BJ (cell line): Measurements from ENCODE around the gene ALOXE3. TPM values are rescaled to one million over a fixed set of nuclear protein-coding genes. Genes with fewer than 3 reads are reported as not detected.

Source experiments
- CTCF ChIA-PET: fragments of 350-600 bp; formaldehyde crosslinking; extraction: SDS; loops from one replicate; lab custom pipeline; 2021; ENCODE audit warnings: antibody characterized with exemption, inconsistent platforms; lab: Yijun Ruan, JAX
- POLR2A ChIA-PET: fragments of 300-600 bp; sonication (Branson Sonifier 250); formaldehyde crosslinking; extraction: SDS; loops from one replicate; lab custom pipeline; 2021; ENCODE audit warnings: antibody characterized with exemption; lab: Charles Lee
- DNase-seq: peaks from one replicate; pipeline ENCODE4 v3.0.0-alpha.2; 2011; ENCODE audit warnings: low read depth
- H3K27me3 ChIP-seq: 2 replicates; pipeline ENCODE4 v1.6.0; 2011; ENCODE audit warnings: low read length; ENCODE audit not compliant: control insufficient read depth, insufficient read depth
- H3K36me3 ChIP-seq: 2 replicates; pipeline ENCODE4 v1.5.1; 2011; ENCODE audit warnings: low read length; ENCODE audit not compliant: control insufficient read depth, insufficient read depth
- H3K4me3 ChIP-seq: 2 replicates; pipeline ENCODE4 v1.5.1; 2011; ENCODE audit warnings: low read depth, mild to moderate bottlenecking, control low read depth, low read length
- polyA plus RNA-seq: library from polyadenylated mRNA; depleted of rRNA; stranded (reverse); fragments of >200 nt; gene quantifications from 2 replicates; pipeline ENCODE4 v1.2.3, GENCODE V29; 2011
- TF ChIP-seq, protein P1 (sequence below): IDR thresholded peaks from 2 replicates; pipeline ENCODE4 v1.5.1; 2011; ENCODE audit warnings: low read depth, mild to moderate bottlenecking, control low read depth, inconsistent platforms, low read length, moderate library complexity; ENCODE audit not compliant: insufficient read depth

The ALOXE3 gene
- polyA plus RNA-seq, 1 experiment, result 0.10 TPM

DNA sequence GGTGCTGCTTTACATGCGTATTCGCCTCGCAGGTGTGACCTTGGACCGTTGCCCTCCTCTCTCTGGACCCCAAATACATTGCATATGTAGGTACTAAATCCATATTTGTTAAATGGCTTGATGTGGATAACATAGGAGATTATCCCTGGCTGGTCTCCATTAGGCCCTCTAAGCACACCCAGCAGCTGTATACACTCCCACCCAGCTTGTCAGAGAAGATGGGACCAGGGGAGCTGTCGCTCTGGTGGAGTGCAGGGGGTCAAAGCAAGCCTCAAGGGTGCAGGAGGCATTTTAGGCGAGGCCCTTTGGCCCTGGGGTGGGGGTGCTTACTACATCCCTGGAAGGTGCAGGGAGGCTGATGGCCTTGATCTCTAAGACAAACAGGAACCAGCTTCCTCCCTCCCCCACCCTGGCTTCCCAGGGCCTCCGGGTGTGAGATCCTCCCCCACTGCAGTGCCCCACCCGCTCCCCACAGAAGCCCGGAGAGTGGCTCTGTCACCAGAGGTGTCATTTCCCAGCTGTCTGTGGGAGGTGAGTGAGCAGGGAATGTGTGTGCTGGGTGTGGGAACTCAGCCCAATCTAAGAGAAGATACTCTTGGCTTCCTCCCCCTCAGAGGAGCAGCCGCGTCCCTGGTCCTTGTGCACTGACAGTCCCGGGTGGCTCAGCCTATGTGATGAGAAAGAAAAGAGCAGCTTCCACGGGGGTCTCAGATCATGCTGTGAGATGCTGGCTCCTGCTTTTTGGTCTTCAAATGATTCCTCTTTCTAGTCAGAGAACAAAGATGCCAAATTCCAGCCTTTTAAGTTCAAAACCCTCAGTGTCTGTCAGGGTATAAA is 45.9 kb upstream of the ALOXE3 start:
- CTCF ChIA-PET, result interaction anchor here (0.7 to 1.1 kb wide), 4 partner anchors 10 to 45 kb away, joined by 3 to 6 read pairs (median 3); partner anchors contain the start of genes ALOXE3 and TMEM107
- Histone ChIP-seq H3K36me3 (peaks cover 11% of the 10 kb centered on the region), H3K27me3 (no peaks in the 10 kb centered on the region), H3K4me3 (no peak overlapping the region)
- POLR2A ChIA-PET, result interaction anchor here (0.7 kb wide), 1 partner anchor 9 kb away, joined by 10 read pairs; no protein-coding TSS in a partner anchor
- TF ChIP-seq, protein P1, sequence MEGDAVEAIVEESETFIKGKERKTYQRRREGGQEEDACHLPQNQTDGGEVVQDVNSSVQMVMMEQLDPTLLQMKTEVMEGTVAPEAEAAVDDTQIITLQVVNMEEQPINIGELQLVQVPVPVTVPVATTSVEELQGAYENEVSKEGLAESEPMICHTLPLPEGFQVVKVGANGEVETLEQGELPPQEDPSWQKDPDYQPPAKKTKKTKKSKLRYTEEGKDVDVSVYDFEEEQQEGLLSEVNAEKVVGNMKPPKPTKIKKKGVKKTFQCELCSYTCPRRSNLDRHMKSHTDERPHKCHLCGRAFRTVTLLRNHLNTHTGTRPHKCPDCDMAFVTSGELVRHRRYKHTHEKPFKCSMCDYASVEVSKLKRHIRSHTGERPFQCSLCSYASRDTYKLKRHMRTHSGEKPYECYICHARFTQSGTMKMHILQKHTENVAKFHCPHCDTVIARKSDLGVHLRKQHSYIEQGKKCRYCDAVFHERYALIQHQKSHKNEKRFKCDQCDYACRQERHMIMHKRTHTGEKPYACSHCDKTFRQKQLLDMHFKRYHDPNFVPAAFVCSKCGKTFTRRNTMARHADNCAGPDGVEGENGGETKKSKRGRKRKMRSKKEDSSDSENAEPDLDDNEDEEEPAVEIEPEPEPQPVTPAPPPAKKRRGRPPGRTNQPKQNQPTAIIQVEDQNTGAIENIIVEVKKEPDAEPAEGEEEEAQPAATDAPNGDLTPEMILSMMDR, result no peak
- DNase-seq, result no peak

DNA sequence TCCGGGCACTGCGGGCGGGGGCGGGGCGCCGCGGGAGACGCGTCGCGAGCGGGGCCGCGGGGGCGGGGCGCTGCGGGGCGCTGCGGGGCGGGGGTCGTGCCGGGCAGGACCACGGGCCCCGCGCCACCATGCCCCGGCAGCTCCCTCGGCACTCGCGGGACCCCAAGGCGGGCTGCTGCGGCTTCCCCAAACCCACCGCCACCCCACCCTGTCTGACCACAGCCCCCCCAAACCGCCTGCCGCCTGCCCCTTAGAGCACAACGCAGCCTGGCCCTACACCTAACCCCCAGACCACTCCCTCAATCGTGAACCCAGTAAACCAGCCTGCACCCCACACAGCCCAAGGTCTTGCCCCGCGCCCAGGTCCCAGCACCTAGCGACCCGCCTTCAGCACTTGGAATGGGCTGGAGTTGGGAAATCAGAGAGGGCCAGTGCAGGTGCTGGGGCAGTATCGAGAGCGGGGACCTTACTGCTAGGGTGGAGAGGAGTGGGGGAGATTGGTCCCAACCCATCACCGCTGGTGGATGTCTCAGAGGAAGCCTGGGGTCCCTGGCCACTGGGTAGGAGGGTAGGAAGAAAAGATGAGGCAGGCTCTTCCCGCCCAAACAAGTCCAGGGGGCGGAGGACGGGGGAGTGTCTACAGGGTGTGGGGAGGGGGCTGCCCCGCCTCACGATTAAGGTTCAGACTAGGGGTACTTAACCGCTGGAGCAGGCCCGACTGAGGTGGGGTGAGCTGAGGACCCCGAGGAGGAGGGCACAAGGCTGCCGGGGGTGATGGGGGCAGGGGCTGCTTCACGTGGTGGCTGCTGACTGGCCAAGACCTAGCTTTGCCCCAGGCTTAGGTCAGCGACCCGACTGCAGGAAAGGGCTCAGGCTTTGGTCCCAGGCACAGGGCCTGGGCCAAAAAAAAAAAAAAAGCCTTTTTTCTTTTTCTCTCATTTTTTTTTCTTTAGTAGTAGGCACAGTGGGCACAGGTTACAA is 45.0 kb upstream of the ALOXE3 start:
- POLR2A ChIA-PET, result interaction anchor here (0.7 kb wide), 1 partner anchor 10 kb away, joined by 10 read pairs; no protein-coding TSS in a partner anchor
- H3K36me3 ChIP-seq, result peaks cover 12% of the 10 kb centered on the region
- peak overlapping the region; percentile 100 for H3K4me3 ChIP-seq
- TF ChIP-seq, protein P1, result no peak
- DNase-seq, result no peak
- CTCF ChIA-PET, result interaction anchor here (0.7 to 1.1 kb wide), 4 partner anchors 9 to 45 kb away, joined by 3 to 6 read pairs (median 3); partner anchors contain the start of gene ALOXE3
- H3K27me3 ChIP-seq, result no peaks in the 10 kb centered on the region

DNA sequence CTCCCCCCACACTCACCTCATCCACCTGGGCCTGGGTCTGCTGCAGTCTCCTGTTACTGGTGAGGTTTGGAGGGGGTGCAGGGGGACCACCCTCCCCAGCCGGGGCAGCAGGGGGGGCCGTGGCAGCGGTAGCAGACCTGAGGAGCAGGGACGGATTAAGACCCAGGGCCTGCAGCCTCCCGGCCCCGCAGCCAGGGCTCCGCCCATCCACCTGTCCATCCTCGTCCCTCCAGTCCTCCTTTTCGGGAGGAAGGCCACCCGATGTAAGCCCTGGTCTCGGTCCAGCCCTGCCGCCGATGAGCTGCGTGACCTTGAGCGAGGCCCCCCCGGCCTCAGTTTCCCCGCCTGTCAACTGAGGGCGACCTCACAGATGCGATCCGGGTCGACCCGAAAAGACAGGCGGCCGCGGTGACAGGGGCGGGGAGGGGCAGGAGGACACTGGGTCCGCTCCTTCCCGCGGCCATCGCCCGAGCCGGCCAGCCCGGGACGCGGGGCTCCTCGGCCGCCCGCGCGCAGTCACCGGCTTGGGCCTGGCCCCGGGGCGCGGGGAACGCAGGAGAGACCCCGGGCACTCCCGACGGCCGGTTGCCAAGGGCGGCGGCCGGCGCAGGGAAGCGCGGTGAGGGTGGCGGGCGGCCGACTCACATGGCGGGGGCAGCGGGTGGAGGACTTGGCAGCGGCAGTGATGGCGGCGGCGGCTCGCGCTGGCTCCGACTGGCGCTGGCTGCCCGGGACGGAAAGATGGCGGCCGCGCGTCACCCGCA is 44.1 kb upstream of the ALOXE3 start, which contains the start of gene VAMP2:
VAMP2 (minus strand) TSS at position 716 of the 764 bp plus-strand sequence; CDS start at position 647, 69 bp downstream.
- POLR2A ChIA-PET, result no interaction called here
- TF ChIP-seq, protein P1, result 0 out of 2 replicates have a peak, but pooled peaks have one; percentile 1
- no peak for DNase-seq
- CTCF ChIA-PET, result interaction anchor here (0.7 to 1.2 kb wide), 2 partner anchors 11 to 62 kb away, joined by 3 read pairs; no protein-coding TSS in a partner anchor
- Histone ChIP-seq H3K4me3 (peak within 1 kb of the TSS; percentile 100), H3K27me3 (no peaks in the 10 kb centered on the region), H3K36me3 (peaks cover 12% of the 10 kb centered on the region)

DNA sequence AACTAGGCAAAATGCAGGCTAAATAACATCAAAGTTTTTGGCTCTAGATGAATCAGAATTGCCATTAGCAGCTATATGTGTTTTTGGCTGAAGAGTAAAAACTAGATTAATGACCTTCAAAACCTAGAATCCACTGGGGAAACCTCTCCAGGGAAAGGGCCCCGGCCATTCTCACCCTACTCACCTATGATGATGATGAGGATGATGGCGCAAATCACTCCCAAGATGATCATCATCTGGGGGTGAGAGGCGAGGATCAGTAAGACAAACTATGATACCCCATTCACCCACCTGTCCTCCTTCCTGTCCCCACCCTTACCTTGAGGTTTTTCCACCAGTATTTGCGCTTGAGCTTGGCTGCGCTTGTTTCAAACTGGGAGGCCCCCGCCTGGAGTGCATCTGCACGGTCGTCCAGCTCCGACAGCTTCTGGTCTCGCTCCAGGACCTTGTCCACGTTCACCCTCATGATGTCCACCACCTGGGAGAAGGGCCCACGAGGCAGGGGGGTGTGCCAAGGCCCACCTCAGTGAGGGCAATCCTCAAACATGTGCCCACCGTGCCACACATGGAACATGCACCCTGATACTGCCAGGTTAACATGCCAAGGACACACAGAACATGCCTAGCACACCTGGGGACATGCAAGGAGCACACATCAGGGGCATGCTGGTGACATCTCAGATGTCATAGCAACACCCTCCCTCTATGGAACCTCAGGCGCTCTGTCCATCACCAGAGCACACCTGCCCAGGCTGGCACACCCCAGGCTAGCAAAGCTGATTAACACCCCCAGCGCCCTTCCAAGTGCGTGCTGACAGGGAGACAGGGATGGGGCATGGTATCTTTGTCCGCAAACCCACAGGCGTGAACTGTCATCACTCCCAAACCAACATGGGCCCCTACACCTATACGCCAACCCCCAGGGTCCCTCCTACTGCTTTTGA is 43.2 kb upstream of the ALOXE3 start:
- H3K36me3 ChIP-seq, result peaks cover 12% of the 10 kb centered on the region
- no peaks in the 10 kb centered on the region for H3K27me3 ChIP-seq
- DNase-seq, result no peak
- H3K4me3 ChIP-seq, result peak overlapping the region; percentile 100
- CTCF ChIA-PET, result interaction anchor here (0.5 to 4.7 kb wide), 6 partner anchors 11 to 62 kb away, joined by 3 to 31 read pairs (median 4); no protein-coding TSS in a partner anchor
- POLR2A ChIA-PET, result no interaction called here
- TF ChIP-seq, protein P1, result no peak
